Measurements from ENCODE around the gene ABO. TPM values are rescaled to one million over a fixed set of nuclear protein-coding genes. Genes with fewer than 3 reads are reported as not detected.

ABO gene
- total RNA-seq, 2 experiments from 2014 or later: not detected

GRCh38 chr9:133306242-133307204 is 31.5 kb upstream of the ABO start:
- no peak for TF ChIP-seq CTCF (IDR thresholded peaks at IDR 0.05)
- no peaks in the 10 kb centered on the region for H3K4me1 Mint-ChIP-seq (ENCODE audit: low read depth)
- H3K4me3 Mint-ChIP-seq: no peak overlapping the region
- no peak for ATAC-seq
- POLR2A ChIA-PET: interaction anchor here (0.6 to 0.7 kb wide), 2 partner anchors 156 to 842 kb away, joined by 3 to 6 read pairs; no protein-coding TSS in a partner anchor
- no peaks in the 10 kb centered on the region for H3K36me3 Mint-ChIP-seq (ENCODE audit: low read depth)
- H3K27me3 Mint-ChIP-seq: peaks cover 10% of the 10 kb centered on the region
- H3K9me3 Mint-ChIP-seq: no peaks in the 10 kb centered on the region
- intact Hi-C loops (cut with micrococcal nuclease): no loop called here
- no peak for DNase-seq
- CTCF ChIA-PET: no interaction called here
- no peak overlapping the region for H3K27ac Mint-ChIP-seq

DNA sequence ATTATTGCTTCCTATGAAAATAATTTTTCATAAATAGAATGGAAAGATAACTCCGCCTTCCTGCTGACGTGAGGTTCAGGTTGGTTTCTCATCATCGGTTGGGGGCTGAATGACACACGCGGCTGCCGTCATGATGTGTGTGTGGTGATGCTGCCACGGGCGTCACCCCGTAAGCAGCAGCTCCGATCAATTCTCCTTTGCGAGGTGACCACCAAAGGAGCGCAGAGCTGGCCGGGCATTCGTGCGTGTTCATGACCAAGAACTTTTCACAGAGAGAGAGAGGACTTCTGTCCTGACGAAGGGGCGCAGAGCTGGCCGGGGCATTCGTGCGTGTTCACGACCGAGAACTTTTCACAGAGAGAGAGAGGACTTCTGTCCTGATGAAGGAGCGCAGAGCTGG is 30.7 kb upstream of the ABO start:
- no peak for TF ChIP-seq CTCF (IDR thresholded peaks at IDR 0.05)
- intact Hi-C loops (cut with micrococcal nuclease): no loop called here
- no peaks in the 10 kb centered on the region for H3K4me1 Mint-ChIP-seq (ENCODE audit: low read depth)
- DNase-seq: no peak
- ATAC-seq: no peak
- H3K27ac Mint-ChIP-seq: no peak overlapping the region
- POLR2A ChIA-PET: interaction anchor here (0.6 to 0.7 kb wide), 2 partner anchors 155 to 843 kb away, joined by 3 to 6 read pairs; no protein-coding TSS in a partner anchor
- H3K36me3 Mint-ChIP-seq (ENCODE audit: low read depth): no peaks in the 10 kb centered on the region
- no peak overlapping the region for H3K4me3 Mint-ChIP-seq
- H3K9me3 Mint-ChIP-seq: no peaks in the 10 kb centered on the region
- CTCF ChIA-PET: no interaction called here
- H3K27me3 Mint-ChIP-seq: peaks cover 10% of the 10 kb centered on the region

GRCh38 chr9:133304477-133305377 is 29.7 kb upstream of the ABO start:
- no peak for TF ChIP-seq CTCF (IDR thresholded peaks at IDR 0.05)
- no peaks in the 10 kb centered on the region for H3K36me3 Mint-ChIP-seq (ENCODE audit: low read depth)
- no peaks in the 10 kb centered on the region for H3K9me3 Mint-ChIP-seq
- H3K27me3 Mint-ChIP-seq: peaks cover 8% of the 10 kb centered on the region
- intact Hi-C loops (cut with micrococcal nuclease): no loop called here
- ATAC-seq: no peak
- H3K4me3 Mint-ChIP-seq: no peak overlapping the region
- H3K4me1 Mint-ChIP-seq (ENCODE audit: low read depth): no peaks in the 10 kb centered on the region
- no peak overlapping the region for H3K27ac Mint-ChIP-seq
- no peak for DNase-seq
- POLR2A ChIA-PET: no interaction called here
- CTCF ChIA-PET: no interaction called here

DNA sequence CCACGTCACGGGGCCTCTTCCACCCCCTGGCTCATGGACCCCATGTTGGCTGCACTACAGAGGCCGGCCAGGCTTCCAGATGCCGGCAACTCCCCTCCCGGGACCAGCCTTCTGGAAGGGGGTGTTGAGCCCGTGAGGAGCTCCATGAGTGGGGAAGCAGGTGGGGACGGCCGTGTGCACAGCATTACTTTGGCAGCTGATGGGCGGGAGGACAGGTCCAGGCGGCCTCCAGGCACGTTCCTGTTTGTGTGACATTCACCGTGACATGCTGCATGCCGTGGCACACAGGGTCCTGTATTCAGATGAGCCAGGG is 29.1 kb upstream of the ABO start:
- no peak overlapping the region for H3K27ac Mint-ChIP-seq
- DNase-seq (no peak), ATAC-seq (no peak)
- no peak overlapping the region for H3K4me3 Mint-ChIP-seq
- no peaks in the 10 kb centered on the region for H3K4me1 Mint-ChIP-seq (ENCODE audit: low read depth)
- intact Hi-C loops (cut with micrococcal nuclease): no loop called here
- no peaks in the 10 kb centered on the region for H3K9me3 Mint-ChIP-seq
- H3K36me3 Mint-ChIP-seq (ENCODE audit: low read depth): no peaks in the 10 kb centered on the region
- POLR2A ChIA-PET: no interaction called here
- TF ChIP-seq CTCF (IDR thresholded peaks at IDR 0.05): no peak
- peaks cover 2% of the 10 kb centered on the region for H3K27me3 Mint-ChIP-seq
- CTCF ChIA-PET: no interaction called here

Data from activated CD8-positive, alpha-beta T cell treated with anti-CD3 and anti-CD28 coated beads for 36 hours (primary cell).